ENCODE measurements around the gene CBLN1.
"Not testable (repeated sequence)": the region's sequence is repeated elsewhere in the genome, so short reads cannot be mapped to it uniquely, and the experiment has no call there.

The CBLN1 gene

DNA sequence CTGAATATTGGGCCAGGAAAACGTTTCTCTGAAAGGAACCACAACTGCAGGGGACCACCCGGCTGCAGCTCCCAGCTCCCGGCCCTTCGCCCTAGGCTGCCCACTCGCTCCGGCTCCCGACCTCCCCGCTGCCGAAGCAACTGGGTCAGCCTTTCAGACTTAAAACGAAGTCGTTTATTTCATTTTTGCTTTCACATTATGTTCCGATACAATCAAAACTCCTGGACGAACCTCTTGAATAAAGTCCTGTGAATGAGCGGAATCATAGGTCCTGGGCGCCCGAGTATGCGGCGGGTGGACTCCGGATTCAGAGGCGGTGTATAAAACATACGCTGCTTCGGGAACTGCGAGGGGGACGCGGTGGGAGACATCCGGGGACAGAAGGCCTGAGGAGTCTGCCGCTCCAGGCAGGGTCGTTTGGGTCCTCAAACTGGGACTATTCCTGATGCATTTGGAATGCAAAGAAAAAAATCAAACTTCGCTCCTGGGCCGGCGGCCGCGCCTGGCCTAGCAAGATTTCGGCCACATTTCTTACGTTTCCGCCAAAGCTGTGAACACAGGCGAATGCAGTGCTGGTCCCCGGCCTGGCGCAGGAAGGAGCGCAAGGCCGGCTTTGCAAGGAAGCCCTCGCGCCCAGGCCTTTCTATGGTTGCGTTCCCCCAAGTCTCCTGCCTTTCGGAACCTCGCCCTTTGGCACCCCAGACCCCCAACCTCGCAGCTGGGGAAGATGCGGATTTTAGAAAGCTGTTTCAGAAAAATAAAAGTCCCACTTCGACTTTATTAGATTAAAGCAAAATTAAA is 3.7 kb downstream of the CBLN1 start:
- DNase-seq (ENCODE audit: low read depth in 3 of 3), result no peak

DNA sequence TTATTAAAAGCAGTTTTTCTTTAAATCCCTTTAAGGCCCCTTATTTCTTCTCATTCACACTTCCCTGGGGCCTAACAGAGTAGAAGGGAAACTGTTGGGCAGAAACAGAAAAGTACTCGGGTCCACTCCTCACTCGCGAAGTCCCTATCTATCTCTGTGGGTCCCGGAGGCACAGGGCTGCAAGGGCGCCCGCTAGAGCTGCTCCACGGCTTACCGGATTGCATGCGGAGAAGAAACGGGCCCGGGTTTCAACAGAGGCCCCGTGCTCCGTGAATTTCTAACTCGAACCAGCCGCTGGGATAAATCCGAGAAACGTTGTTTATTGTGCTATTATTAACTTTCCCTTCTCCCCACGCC is 4.3 kb downstream of the CBLN1 start:
- DNase-seq (ENCODE audit: low read depth in 3 of 3), result no peak

GRCh38 chr16:49276646-49277385 is 4.8 kb downstream of the CBLN1 start:
- no peak for DNase-seq (ENCODE audit: low read depth in 3 of 3)

DNA sequence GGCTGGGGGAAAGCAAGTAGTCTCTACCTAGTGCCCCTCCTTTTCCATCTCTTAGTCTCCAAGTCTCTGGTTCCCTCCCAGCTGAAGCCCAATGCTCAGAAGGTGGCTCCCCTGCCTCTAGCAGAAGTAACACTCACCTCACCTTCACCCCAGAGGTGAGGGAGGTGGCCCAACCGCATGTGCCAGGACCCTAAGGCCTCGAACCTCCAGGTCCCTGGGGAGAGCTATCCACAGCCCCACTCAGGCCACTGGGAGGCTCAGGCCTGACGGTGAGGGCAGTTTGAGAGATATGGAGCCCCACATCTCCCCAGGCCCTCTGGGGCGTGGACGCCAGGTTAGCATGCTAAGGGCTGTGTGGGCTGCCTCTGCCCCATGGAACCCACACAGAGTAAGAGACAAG is 5.8 kb downstream of the CBLN1 start:
- no peak for DNase-seq (ENCODE audit: low read depth in 3 of 3)

DNA sequence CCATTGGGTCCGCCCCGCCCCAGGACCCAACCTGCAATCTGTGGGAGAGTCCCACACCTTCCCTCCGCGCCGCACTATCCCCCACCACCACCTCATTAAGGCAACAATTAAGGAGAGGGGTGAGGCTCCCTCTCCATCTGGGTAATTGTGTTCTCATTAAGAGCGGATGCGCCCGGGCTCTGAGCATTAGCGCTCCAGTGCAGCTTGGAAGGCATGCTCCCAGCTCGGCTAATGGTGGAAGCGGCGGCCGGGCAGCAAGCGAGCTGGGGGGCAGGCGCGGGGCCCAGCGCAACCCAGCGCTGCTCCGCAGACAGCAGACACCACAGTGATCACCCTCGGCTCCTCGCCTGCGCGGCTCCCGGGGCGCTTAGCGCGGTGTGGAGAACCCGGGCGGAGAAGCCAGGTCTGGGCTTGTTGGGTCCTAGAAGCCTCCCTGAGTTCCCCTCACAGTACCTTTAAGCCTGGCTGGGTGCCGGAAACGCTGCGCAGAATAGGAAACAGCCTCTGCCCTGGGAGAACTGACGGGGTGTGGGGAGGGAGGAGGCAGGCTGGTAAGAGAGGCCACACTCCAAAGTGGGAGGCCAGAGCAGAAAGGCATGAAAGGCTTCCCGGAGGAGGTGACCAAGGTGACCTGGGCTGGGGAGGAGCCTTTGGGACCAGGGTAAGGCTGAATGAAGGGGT is 6.4 kb downstream of the CBLN1 start:
- no peak for DNase-seq (ENCODE audit: low read depth in 3 of 3)

- DNase-seq (ENCODE audit: low read depth in 3 of 3), result no peak
Observed at GRCh38 chr16:49274591-49274990, 7.0 kb downstream of the CBLN1 start.

- DNase-seq (ENCODE audit: low read depth in 3 of 3), result no peak
Observed at GRCh38 chr16:49273771-49274170, 7.9 kb downstream of the CBLN1 start.

DNA sequence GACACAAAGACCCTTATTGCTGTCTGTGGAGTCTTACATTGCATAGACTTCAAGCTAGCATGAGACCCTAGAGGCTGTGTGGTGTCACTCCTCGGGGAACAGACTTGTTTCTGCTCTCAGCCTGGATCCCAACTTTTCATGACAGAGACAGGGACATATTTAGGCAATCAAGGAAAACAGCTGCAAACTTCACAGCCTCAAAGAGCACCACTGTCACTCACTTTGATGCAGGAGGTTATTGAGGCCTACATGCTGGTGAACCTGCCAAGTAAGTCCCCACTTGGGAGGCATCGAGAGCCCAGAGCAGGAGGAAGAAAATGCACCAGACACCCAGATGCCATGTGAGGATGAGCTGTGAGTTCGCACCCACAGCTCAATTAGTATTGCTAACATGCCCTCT is 10.3 kb downstream of the CBLN1 start:
- DNase-seq (ENCODE audit: low read depth in 3 of 3), result no peak

GRCh38 chr16:49269201-49269600 is 12.4 kb downstream of the CBLN1 start:
- no peak for DNase-seq (ENCODE audit: low read depth in 3 of 3)

- DNase-seq (ENCODE audit: low read depth in 3 of 3), result no peak
Observed at GRCh38 chr16:49268667-49269066, 13.0 kb downstream of the CBLN1 start.

- no peak for DNase-seq (ENCODE audit: low read depth in 3 of 3)
Observed at GRCh38 chr16:49262501-49262900, 19.1 kb downstream of the CBLN1 start.

DNA sequence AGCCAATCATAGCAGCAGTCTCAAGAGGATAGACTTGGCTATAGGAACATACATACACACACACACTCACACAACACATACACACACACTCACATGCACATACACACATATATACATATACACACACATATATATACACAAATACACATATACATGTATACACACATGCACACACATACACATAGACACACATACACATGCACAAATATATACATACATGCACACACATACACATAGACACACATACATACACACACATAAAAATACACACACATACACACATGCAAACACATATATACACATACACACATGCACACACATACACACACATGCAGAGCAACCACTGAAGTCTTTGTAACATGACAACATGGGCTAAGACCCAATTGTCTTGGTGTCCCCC is 19.7 kb downstream of the CBLN1 start:
- DNase-seq (ENCODE audit: low read depth in 3 of 3), result no peak

DNA sequence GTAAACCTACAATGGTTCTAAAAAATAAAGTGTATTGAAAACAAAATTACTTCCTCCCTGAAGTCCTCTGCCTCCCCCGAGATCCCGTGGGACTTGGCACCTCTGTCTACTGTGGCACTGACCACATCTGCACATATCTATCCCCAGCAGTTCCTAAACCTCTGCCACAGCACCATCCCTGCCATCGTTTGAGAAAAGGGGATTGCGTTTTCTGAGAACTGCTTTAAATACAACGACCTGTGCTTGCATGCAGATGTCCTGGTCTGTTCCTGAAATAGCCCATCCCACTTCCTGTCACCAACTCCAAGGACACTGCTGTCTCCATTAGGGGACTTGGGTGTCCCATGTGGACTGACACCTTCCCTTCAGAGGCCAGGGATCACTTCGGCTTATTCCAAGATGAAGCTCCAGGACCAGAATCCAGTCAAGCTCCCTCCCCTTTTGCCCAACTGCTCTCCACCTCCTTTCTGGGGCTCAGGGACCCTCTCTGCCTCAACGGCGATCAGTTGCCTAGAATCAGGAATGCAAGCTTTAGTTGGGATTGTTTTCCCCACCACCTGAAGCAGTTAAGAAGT is 20.6 kb downstream of the CBLN1 start:
- DNase-seq (ENCODE audit: low read depth in 3 of 3), result no peak

GRCh38 chr16:49260253-49260652 is 21.4 kb downstream of the CBLN1 start:
- no peak for DNase-seq (ENCODE audit: low read depth in 3 of 3)

DNA sequence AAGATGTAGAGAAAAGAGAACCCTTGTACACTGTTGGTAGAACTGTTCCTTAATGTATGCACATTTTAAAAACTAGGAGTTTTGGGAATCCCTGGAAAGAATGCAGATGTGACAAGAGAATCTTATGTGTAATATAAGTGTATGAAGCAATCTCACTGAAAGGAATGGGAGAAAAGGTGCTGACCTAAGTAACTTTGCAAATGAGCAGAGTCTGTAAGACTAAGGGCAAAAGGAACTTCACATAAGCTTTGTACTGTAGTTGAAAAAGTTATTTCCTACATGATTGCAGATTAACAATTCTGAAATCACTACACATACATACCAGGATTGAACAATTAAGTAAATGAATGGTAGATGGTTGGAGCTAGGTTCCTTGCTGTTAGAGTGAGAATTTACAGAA is 22.3 kb downstream of the CBLN1 start:
- no peak for DNase-seq (ENCODE audit: low read depth in 3 of 3)

GRCh38 chr16:49250689-49251088 is 30.9 kb downstream of the CBLN1 start:
- no peak for DNase-seq (ENCODE audit: low read depth in 3 of 3)

GRCh38 chr16:49248227-49248626 is 33.4 kb downstream of the CBLN1 start:
- no peak for DNase-seq (ENCODE audit: low read depth in 3 of 3)

DNA sequence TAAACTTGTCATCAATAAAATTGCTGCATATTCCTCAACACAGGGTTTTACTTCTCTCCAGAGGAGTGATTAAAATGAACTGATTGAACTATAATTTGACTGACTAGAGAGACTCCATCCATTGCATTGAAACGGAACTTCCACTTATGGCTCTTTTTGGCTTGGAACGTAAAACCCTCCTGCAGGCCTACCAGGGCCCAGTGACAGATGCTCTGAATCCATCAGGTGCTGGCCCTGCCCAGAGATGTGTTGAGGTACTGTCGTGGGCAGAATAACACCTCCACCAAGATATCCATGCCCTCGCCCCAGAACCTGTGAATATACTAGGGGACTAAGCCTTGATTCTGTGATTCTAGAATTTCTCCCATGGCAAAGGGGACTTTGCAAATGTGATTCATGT is 45.4 kb downstream of the CBLN1 start:
- DNase-seq (ENCODE audit: low read depth in 3 of 3), result no peak

DNA sequence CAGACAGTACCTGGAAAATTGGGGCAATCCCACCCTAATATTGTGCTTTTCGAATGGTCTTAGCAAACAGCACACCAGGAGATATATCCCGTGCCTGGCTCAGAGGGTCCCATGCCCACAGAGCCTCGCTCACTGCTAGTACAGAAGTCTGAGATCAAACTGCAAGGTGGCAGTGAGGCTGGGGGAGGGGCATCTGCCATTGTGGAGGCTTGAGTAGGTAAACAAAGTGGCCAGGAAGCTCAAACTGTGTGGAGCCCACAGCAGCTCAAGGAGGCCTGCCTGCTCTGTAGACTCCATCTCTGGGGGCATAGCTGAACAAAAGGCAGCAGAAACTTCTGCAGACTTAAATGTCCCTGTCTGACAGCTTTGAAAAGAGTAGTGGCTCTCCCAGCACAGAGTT is 53.3 kb downstream of the CBLN1 start:
- DNase-seq (ENCODE audit: low read depth in 3 of 3), result not testable (repeated sequence)
